NOMO-1 (cell line): ENCODE data around the gene STEAP3.
A peak's percentile ranks its signal among the peaks of the same experiment; 100 is the strongest.
"Not testable (repeated sequence)": the region's sequence is repeated elsewhere in the genome, so short reads cannot be mapped to it uniquely, and the experiment has no call there.

ENCODE experiments used
- DNase-seq, 2 experiments: peaks; one replicate each; lab custom pipeline; 2025; ENCODE audit not compliant: unreplicated experiment in 2 of 2; lab: John Stamatoyannopoulos, UW

STEAP3 gene

GRCh38 chr2:119260646-119261492 is 37.2 kb downstream of the STEAP3 start:
- no peak for DNase-seq

- DNase-seq, result no peak
Observed at GRCh38 chr2:119261493-119262225, 38.0 kb downstream of the STEAP3 start.

DNA sequence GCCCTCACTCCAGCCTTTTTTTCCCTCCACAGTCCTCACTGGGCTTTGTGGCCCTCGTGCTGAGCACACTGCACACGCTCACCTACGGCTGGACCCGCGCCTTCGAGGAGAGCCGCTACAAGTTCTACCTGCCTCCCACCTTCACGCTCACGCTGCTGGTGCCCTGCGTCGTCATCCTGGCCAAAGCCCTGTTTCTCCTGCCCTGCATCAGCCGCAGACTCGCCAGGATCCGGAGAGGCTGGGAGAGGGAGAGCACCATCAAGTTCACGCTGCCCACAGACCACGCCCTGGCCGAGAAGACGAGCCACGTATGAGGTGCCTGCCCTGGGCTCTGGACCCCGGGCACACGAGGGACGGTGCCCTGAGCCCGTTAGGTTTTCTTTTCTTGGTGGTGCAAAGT is 39.4 kb downstream of the STEAP3 start:
- DNase-seq, result no peak

GRCh38 chr2:119263656-119264055 is 40.0 kb downstream of the STEAP3 start:
- DNase-seq, result peak; percentile 47 to 72

- peak; percentile 21 to 40 for DNase-seq
Observed at GRCh38 chr2:119264781-119265692, 41.4 kb downstream of the STEAP3 start.

GRCh38 chr2:119265693-119266066 is 42.0 kb downstream of the STEAP3 start:
- no peak for DNase-seq

GRCh38 chr2:119266091-119266589 is 42.5 kb downstream of the STEAP3 start:
- DNase-seq, result no peak

GRCh38 chr2:119267604-119268003 is 44.0 kb downstream of the STEAP3 start:
- DNase-seq, result no peak

- no peak for DNase-seq
Observed at GRCh38 chr2:119276864-119277263, 53.2 kb downstream of the STEAP3 start.

DNA sequence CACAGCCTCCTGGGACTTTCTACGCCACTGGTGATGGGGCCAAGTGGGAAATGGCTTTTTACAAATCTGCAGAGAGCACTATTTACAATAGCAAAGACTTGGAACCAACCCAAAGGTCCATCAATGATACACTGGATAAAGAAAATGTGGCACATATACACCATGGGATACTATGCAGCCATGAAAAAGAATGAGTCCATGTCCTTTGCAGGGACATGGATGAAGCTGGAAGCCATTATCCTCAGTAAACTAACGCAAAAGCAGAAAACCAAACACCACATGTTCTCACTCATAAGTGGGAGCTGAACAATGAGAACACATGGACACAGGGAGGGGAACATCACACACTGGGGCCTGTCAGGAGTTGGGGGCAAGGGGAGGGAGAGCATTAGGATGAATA is 54.8 kb downstream of the STEAP3 start:
- DNase-seq, result not testable (repeated sequence)

DNA sequence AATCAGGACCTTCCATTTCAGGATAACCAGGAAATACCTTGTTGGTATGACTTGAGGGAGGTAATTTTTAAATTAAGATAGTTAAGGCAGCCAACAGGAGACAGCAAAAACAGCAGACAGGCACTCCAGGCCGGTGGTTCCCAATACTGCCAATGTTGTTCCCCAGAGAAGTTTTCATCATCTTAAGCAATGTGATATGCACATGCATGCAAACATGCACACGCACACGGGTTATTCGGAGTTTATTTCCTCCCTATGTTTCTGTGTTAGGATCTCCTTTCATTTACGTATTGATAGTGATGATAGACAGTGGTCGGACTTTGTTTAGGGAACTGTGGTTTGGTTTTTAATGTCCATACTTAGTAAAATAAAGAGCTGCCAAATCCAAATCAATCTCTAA is 55.3 kb downstream of the STEAP3 start:
- no peak for DNase-seq

DNA sequence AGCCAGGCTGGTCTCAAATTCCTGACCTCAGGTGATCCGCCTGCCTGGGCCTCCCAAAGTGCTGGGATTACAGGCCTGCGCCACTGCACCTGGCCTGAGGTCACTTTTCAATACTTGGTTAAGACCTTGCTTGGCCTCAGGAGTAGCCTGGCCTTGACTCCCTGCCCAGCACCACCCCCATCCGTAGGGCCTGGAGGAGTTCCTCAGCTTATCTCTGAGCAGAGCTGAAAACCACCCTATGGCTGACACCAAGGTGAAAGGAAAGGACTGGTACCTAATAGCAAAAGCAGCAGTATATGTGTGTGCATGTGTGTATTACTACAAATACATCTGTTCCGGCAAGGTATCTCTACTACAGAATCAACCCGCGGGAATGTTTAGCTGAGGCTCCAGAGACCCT is 56.0 kb downstream of the STEAP3 start:
- no peak for DNase-seq

DNA sequence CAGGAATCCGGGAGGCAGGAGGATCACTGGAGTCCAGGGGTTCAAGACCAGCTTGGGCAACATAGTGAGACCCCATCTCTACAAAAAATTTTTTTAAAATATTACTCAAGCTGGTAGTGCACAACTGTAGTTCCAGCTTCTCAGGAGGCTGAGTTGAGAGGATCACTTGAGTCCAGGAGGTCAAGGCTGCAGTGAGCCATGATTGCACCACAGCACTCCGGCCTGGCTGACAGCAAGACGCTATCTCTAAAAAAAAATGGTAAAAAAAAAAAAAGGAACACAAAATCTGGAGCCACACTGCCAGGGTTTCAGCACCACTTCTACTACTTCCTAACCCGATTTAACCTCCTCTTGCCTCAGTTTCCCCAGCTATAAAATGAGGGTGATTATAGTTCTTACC is 57.0 kb downstream of the STEAP3 start:
- no peak for DNase-seq

GRCh38 chr2:119282146-119282995 is 58.7 kb downstream of the STEAP3 start:
- DNase-seq, result peak; percentile 47 to 82

GRCh38 chr2:119282996-119283511 is 59.4 kb downstream of the STEAP3 start:
- no peak for DNase-seq

DNA sequence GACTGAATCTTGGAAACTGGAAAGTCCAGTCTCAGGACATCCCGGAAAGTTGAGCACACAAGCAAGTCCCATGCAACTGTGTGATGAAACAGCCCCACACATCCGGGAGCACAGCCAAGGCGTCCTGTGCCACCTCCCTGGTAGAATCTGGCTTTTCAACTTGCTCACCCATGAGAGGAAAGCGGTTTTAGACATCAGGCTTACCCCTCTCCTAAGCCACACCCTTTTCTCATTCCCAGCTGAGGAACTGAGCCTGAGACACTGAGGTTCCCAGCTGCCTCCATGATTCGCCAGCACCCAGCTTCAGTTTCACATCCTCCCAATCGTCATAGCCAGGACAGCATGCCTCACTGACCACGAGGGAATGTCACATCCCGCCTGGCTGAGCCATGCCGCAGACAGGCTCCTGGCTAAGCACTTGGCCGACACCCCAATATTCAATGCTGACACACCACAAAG is 60.3 kb downstream of the STEAP3 start:
- DNase-seq, result no peak

- DNase-seq, result no peak
Observed at GRCh38 chr2:119286661-119287060, 63.0 kb downstream of the STEAP3 start.

- DNase-seq, result no peak
Observed at GRCh38 chr2:119288576-119288975, 64.9 kb downstream of the STEAP3 start.

DNA sequence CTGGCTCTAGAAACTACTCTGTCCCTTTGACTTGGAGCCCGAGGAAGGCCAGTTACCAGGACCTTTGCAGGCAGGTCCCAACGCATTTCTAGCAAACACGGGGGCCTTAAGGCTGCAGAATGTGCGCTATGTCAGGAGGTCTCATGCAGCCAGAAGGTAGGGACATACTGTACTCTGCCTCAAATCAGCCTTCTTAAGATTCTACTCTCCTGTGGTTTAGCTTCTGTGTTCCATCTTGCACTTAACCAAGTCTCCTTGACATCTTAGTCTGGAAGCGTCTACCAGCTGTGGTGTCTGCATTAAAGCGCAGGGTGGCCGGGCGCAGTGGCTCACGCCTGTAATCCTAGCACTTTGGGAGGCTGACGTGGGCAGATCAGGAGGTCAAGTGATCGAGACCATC is 65.5 kb downstream of the STEAP3 start:
- no peak for DNase-seq

DNA sequence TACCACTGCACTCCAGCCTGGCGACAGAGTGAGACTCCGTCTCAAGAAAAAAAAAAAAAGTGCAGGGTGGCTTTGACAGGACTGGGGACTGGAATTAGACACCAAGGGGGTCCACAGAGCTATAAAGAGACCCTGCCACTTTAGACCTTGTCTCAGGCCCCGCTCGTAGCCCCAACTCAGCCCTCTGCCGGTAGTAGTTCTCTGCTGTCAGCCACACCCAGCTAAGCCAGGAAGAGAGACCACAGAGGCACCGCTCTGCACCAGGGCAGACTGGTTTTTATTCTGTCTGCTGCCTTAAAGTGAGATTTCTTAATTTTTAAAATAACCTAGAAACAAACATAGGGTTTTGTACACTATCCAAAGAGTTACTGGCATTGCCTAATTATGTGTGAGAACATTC is 66.0 kb downstream of the STEAP3 start:
- no peak for DNase-seq
